K562 (cell line): ENCODE data around the gene ABL1. TPM values are rescaled to one million over a fixed set of nuclear protein-coding genes. Genes with fewer than 3 reads are reported as not detected.

Experiments used
- GTF2B ChIP-seq: IDR thresholded peaks from 2 replicates; pipeline ENCODE4 v1.6.1; 2011; ENCODE audit not compliant: insufficient read length; ENCODE audit errors: extremely low read depth
- GTF2E2 ChIP-seq: fragments of 200-800 bp; sonication (Bioruptor generic); IDR thresholded peaks from 2 replicates; pipeline ENCODE4 v1.6.1; 2016; ENCODE audit warnings: missing genetic modification characterization, missing compliant biosample characterization
- HCFC1 ChIP-seq: IDR thresholded peaks from 2 replicates; pipeline ENCODE4 v1.6.1; 2012; ENCODE audit warnings: low read depth, low read length, improper control_type of control experiment
- HSF4 ChIP-seq: fragments of 250-450 bp; sonication (Bioruptor Pico); IDR thresholded peaks from 2 replicates; pipeline ENCODE4 v2.1.2; 2022; ENCODE audit warnings: mild to moderate bottlenecking, moderate library complexity, borderline replicate concordance
- MEIS2 ChIP-seq: fragments of 450-650 bp; IDR thresholded peaks from 2 replicates; pipeline ENCODE4 v1.6.1; 2014; ENCODE audit warnings: mild to moderate bottlenecking; ENCODE audit not compliant: partially characterized antibody
- MYNN ChIP-seq, 2 experiments: sonication (generic); formaldehyde crosslinking in 1 of 2; IDR thresholded peaks; 2 replicates each; pipeline versions ENCODE4 v1.5.0 to v1.6.1; 2016 to 2020; ENCODE audit warnings: antibody characterized with exemption in 1 of 2, missing genetic modification reagents in 1 of 2
- NCOA2 ChIP-seq, 2 experiments: fragments of 450-650 bp; IDR thresholded peaks; 2 replicates each; pipeline ENCODE4 v1.6.1; 2018; ENCODE audit warnings: mild to moderate bottlenecking in 2 of 2, moderate library complexity in 1 of 2; ENCODE audit not compliant: partially characterized antibody in 2 of 2
- NONO ChIP-seq, 2 experiments: fragments of 200-400 bp in 1 of 2; fragments of 450-650 bp in 1 of 2; formaldehyde crosslinking in 1 of 2; IDR thresholded peaks; 2 replicates each; pipeline ENCODE4 v1.6.1; 2017; ENCODE audit warnings: low read depth in 2 of 2, mild to moderate bottlenecking in 2 of 2, moderate library complexity in 2 of 2, low read length in 1 of 2
- RFX1 ChIP-seq: fragments of 450-650 bp; IDR thresholded peaks from 2 replicates; pipeline ENCODE4 v1.6.1; 2016; ENCODE audit warnings: mild to moderate bottlenecking, moderate library complexity
- RNF219 ChIP-seq: fragments of 250-450 bp; sonication (Bioruptor Pico); IDR thresholded peaks from 2 replicates; pipeline ENCODE4 v1.5.0; 2022; ENCODE audit warnings: mild to moderate bottlenecking
- ZNF449 ChIP-seq: fragments of 250-450 bp; sonication (Bioruptor Pico); IDR thresholded peaks from 2 replicates; pipeline ENCODE4 v1.8.0; 2022; ENCODE audit warnings: moderate library complexity, mild to moderate bottlenecking, inconsistent platforms
- ZNF586 ChIP-seq: fragments of 450-650 bp; formaldehyde crosslinking; conservative IDR thresholded peaks from 2 replicates; pipeline ENCODE4 v1.4.0; 2020; ENCODE audit warnings: mild to moderate bottlenecking, moderate library complexity
- polyA plus RNA-seq, 8 experiments: library from polyadenylated mRNA; depleted of rRNA in 4 of 8; stranded (reverse) in 5 of 8; unstranded in 3 of 8; fragments of >200 nt; fragmentation: Nextera tagmentation in 2 of 8; fragmentation: Illumina TruSeq in 1 of 8; extraction: Ambion mirVana in 2 of 8; extraction: Trizol in 1 of 8; gene quantifications; 2 replicates each; pipeline versions ENCODE4 v1.2.1 to v1.2.3, GENCODE V29; 2011 to 2014; ENCODE audit warnings: inconsistent platforms in 1 of 8, missing spikeins in 1 of 8
- total RNA-seq, 7 experiments: library from RNA; depleted of rRNA in 6 of 7; stranded (reverse); fragments of >200 nt in 6 of 7; fragmentation: Illumina TruSeq in 2 of 7; extraction: Trizol in 2 of 7; gene quantifications; 2 replicates each; pipeline versions ENCODE4 v1.2.1 to v1.2.3, GENCODE V29; 2011 to 2021; ENCODE audit warnings: low replicate concordance in 1 of 7

ABL1 gene
- total and polyA plus RNA-seq, 9 of the 15 experiments (the other 6 are each of a cell fraction or from before 2014, with no cell fraction given): 1.5 to 130 (median 37.8) TPM

DNA sequence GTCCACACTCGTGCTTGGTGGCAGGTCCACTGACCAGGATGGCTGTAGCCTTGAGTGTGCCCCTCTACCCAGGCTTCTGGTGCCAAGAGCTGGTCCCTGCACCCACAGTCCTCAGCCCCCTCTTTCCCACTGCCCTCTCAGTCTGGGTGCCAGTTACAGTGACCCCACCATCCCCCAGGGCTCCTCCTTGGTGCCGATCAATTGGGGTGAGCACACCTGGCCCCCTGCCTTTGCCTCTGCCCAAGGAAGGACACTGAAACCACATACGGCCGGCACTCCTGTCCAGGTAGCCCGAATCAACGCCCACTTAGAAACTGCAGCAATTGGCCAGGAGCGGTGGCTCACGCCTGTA is 80.0 kb downstream of the ABL1 start (continued):
- TF ChIP-seq MEIS2 (no peak), ZNF586 (CRISPR knock-in tag) (no peak), HSF4 (CRISPR knock-in tag) (no peak), GTF2E2 (no peak), GTF2B (no peak), RFX1 (no peak), ZNF449 (no peak), HCFC1 (no peak), MYNN (IDR thresholded peaks at IDR 0.05) (no peak), MYNN (CRISPR knock-in tag; IDR thresholded peaks at IDR 0.05) (no peak), NONO (IDR thresholded peaks at IDR 0.05; ENCODE audit: low read depth in 2 of 2, low read length in 1 of 2) (no peak), RNF219 (CRISPR knock-in tag) (no peak), NCOA2 (IDR thresholded peaks at IDR 0.05; ENCODE audit: partially characterized antibody in 2 of 2) (no peak)
